ENCODE measurements around the gene ZMYM2. TPM values are rescaled to one million over a fixed set of nuclear protein-coding genes. Genes with fewer than 3 reads are reported as not detected.
A peak's percentile ranks its signal among the peaks of the same experiment; 100 is the strongest.

The ZMYM2 gene
- total and polyA plus RNA-seq, 4 donors, result 14.0 to 212 (median 38.5) TPM

- Histone ChIP-seq H3K27ac (ENCODE audit: low read depth in 1 of 2, low read length in 1 of 2) (no peak overlapping the region), H3K4me1 (ENCODE audit: control insufficient read depth in 5 of 5, insufficient read depth in 5 of 5, low read length in 5 of 5) (peaks cover 0 to 2% (median 0%) of the 10 kb centered on the region in 5 donors), H3K36me3 (ENCODE audit: control insufficient read depth in 4 of 4, insufficient read depth in 4 of 4, low read length in 4 of 4) (peaks cover 9 to 34% (median 11%) of the 10 kb centered on the region in 4 donors), H3K9ac (ENCODE audit: insufficient read depth in 1 of 2, low read length in 2 of 2) (no peak overlapping the region), H3K27me3 (ENCODE audit: control insufficient read depth in 3 of 3, insufficient read depth in 3 of 3, low read length in 2 of 3) (no peaks in the 10 kb centered on the region), H3K4me3 (no peak overlapping the region), H3K9me3 (ENCODE audit: control insufficient read depth in 4 of 4, insufficient read depth in 3 of 4, low read length in 3 of 4) (no peaks in the 10 kb centered on the region)
- TF ChIP-seq CTCF (IDR thresholded peaks at IDR 0.05; ENCODE audit: control extremely low read depth, extremely low read depth), result no peak
- ATAC-seq (ENCODE audit: insufficient read depth, low FRiP score), result no peak
- WGBS, 2 donors, result 96 to 97% methylated on average over 7 of the region's 7 CpGs
- no peak for DNase-seq
Measured at GRCh38 chr13:20080377-20081164, 122.0 kb downstream of the ZMYM2 start.

DNA sequence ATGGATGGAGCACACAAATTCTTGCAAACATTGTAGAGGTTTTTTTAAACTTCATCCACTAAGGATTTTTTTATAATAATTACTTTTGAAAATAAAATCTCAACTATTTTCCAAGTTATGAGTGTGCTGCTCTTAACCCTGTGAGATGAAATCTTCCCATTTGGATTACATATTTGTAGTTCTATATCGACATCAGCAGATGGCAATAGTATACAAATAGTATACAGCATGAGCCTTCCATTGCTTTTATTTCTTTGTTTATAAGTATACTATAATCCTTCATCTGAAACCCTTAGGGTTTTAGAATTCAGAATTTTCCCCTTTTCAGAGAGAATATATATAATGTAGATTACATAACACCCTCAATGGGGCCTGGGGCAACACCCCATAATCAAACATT lies 131.8 kb downstream of the ZMYM2 start:
- DNase-seq (peak in 2 of 3 donors; percentile 35 to 39), ATAC-seq (ENCODE audit: insufficient read depth, low FRiP score) (no peak)
- Histone ChIP-seq H3K9ac (ENCODE audit: insufficient read depth in 1 of 2, low read length in 2 of 2) (no peak overlapping the region), H3K36me3 (ENCODE audit: control insufficient read depth in 4 of 4, insufficient read depth in 4 of 4, low read length in 4 of 4) (peaks cover 0 to 4% (median 0%) of the 10 kb centered on the region in 4 donors), H3K9me3 (ENCODE audit: control insufficient read depth in 4 of 4, insufficient read depth in 3 of 4, low read length in 3 of 4) (no peaks in the 10 kb centered on the region), H3K4me3 (no peak overlapping the region), H3K27me3 (ENCODE audit: control insufficient read depth in 3 of 3, insufficient read depth in 3 of 3, low read length in 2 of 3) (no peaks in the 10 kb centered on the region), H3K4me1 (ENCODE audit: control insufficient read depth in 5 of 5, insufficient read depth in 5 of 5, low read length in 5 of 5) (peaks cover 0 to 4% (median 0%) of the 10 kb centered on the region in 5 donors), H3K27ac (ENCODE audit: low read depth in 1 of 2, low read length in 1 of 2) (no peak overlapping the region)
- WGBS, 2 donors, result 62 to 73% methylated on average over 1 of the region's 1 CpG
- no peak for TF ChIP-seq CTCF (IDR thresholded peaks at IDR 0.05; ENCODE audit: control extremely low read depth, extremely low read depth)

- no peak overlapping the region for H3K4me3 ChIP-seq
- H3K9me3 ChIP-seq (ENCODE audit: control insufficient read depth in 4 of 4, insufficient read depth in 3 of 4, low read length in 3 of 4), result no peaks in the 10 kb centered on the region
- H3K4me1 ChIP-seq (ENCODE audit: control insufficient read depth in 5 of 5, insufficient read depth in 5 of 5, low read length in 5 of 5), result peaks cover 0 to 4% (median 0%) of the 10 kb centered on the region in 5 donors
- no peak for TF ChIP-seq CTCF (IDR thresholded peaks at IDR 0.05; ENCODE audit: control extremely low read depth, extremely low read depth)
- peaks cover 0 to 3% (median 0%) of the 10 kb centered on the region in 3 donors for H3K27me3 ChIP-seq (ENCODE audit: control insufficient read depth in 3 of 3, insufficient read depth in 3 of 3, low read length in 2 of 3)
- ATAC-seq (ENCODE audit: insufficient read depth, low FRiP score) (no peak), DNase-seq (no peak)
- H3K27ac ChIP-seq (ENCODE audit: low read depth in 1 of 2, low read length in 1 of 2), result no peak overlapping the region
- H3K9ac ChIP-seq (ENCODE audit: insufficient read depth in 1 of 2, low read length in 2 of 2), result no peak overlapping the region
- no peaks in the 10 kb centered on the region for H3K36me3 ChIP-seq (ENCODE audit: control insufficient read depth in 4 of 4, insufficient read depth in 4 of 4, low read length in 4 of 4)
- 68 to 81% methylated on average over 6 of the region's 6 CpGs for WGBS, 2 donors
Measured at GRCh38 chr13:20093951-20094350, 135.4 kb downstream of the ZMYM2 start.

All from lung (tissue), 12 donors.